ENCODE results near the gene CHDH.

DNA sequence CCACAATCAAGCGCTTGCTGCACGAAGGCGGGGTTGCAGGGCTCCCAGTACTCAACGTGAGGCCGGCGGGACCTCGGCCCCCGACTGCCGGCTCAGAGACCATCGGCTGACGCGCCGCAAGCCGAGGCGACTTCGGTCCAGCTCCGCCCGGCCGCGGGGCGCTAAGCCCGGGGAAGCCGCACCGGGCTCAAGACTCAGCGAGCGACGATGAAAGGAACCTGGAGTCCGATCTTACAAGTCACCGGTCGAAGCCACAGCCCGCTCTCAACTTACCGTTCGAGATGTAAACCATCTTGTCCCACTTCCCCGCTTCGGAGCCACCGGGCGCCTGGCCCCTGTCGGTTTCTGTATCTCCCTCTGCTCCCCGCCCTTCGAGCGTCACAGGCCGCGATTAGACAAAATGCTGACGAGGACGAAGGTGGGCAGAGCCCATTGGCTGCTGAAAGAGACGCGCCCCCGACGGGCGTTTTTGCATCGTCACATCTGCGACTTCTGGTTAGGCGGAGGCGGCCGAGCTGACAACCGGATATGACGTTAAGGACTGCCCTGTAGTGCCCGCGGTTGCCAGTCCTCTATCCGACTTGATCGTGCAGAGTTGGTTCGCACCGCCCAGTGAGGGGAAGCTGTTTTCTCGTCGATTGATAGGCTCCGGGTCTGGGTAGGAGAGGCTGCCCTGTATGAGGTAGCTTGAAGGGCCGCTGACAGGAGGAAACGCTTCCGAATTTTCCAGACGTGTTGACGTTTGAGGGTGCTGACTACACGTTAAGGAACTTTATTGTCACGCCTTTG is 45.5 kb upstream of the CHDH start, which contains the start of gene SELENOK:
- TF ChIP-seq, protein P1, sequence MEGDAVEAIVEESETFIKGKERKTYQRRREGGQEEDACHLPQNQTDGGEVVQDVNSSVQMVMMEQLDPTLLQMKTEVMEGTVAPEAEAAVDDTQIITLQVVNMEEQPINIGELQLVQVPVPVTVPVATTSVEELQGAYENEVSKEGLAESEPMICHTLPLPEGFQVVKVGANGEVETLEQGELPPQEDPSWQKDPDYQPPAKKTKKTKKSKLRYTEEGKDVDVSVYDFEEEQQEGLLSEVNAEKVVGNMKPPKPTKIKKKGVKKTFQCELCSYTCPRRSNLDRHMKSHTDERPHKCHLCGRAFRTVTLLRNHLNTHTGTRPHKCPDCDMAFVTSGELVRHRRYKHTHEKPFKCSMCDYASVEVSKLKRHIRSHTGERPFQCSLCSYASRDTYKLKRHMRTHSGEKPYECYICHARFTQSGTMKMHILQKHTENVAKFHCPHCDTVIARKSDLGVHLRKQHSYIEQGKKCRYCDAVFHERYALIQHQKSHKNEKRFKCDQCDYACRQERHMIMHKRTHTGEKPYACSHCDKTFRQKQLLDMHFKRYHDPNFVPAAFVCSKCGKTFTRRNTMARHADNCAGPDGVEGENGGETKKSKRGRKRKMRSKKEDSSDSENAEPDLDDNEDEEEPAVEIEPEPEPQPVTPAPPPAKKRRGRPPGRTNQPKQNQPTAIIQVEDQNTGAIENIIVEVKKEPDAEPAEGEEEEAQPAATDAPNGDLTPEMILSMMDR (IDR thresholded peaks at IDR 0.05; ENCODE audit: borderline replicate concordance, extremely low read depth, low read length, poor library complexity, severe bottlenecking) = no peak
- TF ChIP-seq EZH2 (IDR thresholded peaks at IDR 0.05; ENCODE audit: borderline replicate concordance, low read depth, low read length, severe bottlenecking) = no peak
